H4 (cell line): ENCODE results near the gene TATDN2. TPM values are rescaled to one million over a fixed set of nuclear protein-coding genes. Genes with fewer than 3 reads are reported as not detected.

Source experiments
- DNase-seq: peaks from one replicate; pipeline ENCODE4 v3.0.0-alpha.2; 2015; ENCODE audit warnings: low spot score
- total RNA-seq: library from RNA; depleted of rRNA; stranded (reverse); fragments of >200 nt; shearing (Covaris generic); gene quantifications from 2 replicates; pipeline ENCODE4 v1.2.3, GENCODE V29; 2014; rRNA removed

The TATDN2 gene
- total RNA-seq, 1 experiment from 2014 or later: 9.7 TPM

DNA sequence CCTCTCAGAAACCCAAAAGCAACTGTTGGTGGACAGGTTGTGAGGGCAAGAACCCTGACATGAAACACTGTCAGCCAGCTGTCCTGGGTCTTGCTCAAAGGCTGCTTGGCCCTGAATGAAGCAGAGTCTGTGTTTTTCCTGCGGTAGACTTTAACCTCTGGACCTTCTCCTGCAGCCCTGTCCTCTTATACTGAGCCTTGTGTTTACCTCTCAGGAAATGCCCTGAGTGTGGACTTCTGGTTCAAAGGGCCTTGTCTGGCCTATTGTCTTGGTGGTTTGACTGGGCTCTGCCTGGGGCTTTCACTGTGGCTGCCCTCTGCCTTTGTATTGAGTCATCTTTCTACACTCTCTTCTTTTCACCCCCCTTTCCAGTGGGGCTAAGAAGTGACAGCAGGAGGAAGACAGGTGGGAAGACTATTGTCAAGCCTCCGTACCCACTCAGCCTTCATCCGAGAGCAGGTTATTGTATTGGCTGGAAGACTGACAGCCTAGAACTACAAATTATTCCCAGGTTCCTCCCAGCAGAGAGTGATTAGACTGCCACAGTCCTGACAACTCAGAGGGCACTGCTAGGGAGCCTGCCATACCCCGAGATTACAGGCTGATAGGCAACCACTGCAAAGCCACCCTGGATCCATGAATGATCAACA is 69.2 kb downstream of the TATDN2 start:
- DNase-seq: no peak

DNA sequence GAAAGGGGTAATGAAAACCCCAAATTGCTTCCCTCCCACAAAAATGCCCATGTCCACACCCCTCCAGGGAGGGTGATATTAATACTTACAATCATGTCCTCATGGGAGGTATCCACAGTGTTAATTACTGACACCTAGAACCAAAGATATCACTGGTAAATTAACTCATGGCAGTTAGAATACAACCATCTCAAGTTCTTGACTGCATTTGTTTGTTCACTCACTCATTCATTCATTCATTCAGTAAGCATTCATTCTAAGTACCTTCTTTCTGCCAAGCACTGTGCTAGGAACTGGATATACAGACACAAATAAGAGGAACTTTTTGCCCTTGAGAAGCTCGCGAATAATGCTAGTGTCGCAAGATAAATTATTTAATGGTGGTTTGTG is 69.7 kb downstream of the TATDN2 start:
- DNase-seq: no peak

DNA sequence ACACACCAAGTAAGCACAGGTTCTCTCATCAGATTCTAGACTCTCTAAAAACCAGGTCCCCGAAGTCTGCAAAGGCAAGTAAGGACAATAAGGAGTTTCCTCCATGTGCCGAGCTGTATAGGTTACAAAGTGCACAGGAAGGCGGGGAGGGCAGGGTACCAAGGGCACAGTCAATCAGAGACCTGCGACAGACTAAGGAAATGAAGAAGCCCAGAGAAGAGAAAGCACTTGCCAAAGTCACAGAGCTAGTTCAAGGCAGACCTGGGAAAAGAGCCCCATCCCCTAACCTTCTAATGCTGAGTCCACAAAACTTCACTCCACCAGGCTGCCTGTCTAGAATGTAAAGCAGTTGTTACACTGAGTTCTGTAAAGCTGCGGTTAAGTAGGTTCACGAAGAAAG is 71.0 kb downstream of the TATDN2 start:
- no peak for DNase-seq

- DNase-seq: no peak
Measured at GRCh38 chr3:10319804-10320203, 71.5 kb downstream of the TATDN2 start.

DNA sequence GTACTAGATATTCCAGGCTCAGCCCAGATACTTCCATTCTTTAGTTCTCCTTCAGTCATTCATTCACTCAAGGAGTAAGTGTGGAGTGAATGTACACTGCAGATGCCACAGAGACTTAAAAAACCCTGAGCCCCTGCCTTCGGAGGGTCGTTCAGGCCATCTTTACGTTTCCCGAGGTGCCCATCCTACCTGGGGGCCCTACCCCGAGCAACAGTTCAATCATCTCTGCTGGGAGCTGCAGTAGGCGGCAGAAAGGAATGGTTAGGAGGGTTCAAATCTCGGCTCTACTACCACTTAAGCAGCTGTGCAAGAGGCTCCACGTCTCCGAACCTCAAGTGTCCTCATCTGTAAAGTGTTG is 72.0 kb downstream of the TATDN2 start:
- no peak for DNase-seq

DNA sequence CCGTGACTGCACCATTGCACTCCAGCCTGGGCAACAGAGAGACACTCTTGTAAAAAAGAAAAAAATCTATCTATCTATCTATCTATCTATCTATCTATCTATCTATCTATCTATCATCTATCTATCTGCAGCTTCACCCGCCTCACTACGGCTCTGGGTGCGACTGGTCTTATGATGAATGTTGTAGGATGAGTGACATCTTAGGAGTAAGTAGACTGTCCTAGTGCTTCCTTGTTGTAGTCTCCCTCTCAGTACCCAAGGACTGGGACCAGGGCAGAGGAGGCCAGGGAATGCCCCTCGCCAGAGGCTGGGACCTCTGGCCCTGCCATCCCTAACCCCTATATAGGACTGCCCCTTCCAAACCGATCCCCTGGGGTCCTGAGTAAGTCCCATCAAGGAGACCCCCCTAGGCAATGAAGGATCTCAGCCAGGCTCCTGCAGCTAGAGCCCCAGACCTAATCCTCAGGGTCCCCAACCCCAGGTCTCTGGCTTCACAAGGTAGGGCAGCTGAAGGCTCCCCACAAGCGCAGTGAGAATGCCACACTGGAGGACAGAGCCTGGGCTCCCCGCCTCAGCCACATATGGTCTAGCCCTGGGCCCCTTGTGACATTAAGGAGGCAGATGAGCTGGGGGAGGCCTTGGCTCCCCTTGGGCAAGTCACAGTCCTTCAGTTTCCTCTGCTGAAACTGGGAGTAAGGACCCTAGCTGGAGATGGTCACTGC is 73.5 kb downstream of the TATDN2 start:
- DNase-seq: no peak

- no peak for DNase-seq
Measured at GRCh38 chr3:10322352-10322710, 74.1 kb downstream of the TATDN2 start.

- DNase-seq: no peak
Measured at GRCh38 chr3:10327592-10327991, 79.3 kb downstream of the TATDN2 start.

DNA sequence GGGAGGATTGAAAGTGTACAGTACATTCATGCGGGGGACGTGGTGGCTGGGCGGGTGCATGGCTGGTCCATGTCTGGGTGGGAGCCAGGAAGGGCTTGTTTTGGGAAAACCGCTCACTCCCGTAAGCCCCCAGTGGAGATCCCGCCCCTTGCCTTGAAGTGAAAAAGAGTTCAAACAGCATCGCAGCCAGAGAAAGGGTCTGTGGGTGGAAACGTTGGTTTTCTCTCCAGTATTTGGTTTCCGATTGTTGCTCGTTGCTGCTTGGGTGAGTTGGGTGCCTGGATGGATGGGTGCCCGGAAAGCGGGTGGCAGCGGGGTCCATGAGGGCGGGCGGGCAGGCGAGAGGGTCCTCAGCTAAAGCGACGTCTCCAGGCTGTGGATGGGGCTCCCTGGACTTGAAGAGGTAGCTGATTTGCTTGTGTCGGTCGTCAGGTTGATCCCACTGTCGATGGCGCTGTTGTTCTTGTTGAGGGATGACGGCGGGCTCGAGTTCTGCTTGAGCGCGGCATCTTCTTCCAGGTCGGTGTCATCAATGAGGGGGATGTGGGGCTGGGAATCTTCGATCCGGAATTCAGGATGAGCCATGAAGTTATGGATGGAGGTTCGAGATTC is 80.3 kb downstream of the TATDN2 start:
- no peak for DNase-seq

DNA sequence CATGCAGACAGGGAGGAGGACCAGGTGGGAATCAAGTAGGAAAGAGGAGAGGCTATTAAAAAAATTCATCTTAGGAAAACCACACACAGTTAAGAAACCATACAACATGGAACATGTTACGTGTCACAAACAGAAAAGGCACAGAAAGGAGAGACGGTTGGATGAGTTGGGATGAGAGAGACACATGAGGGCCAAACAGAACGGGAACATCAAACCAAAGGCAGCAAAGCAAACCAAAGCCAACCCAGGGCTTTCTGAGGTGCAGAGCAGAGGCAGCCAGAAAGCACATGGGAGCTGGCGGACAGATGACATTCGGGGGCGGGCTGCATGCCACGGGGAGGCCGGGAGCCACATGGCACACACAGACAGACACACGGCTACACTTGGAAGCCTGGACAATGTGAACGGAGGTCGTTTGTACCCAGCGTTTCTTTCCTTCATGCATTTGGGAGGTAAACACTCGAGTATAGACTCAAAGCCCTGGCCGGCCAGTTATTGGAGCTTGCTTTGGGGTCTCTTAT is 81.3 kb downstream of the TATDN2 start:
- no peak for DNase-seq

DNA sequence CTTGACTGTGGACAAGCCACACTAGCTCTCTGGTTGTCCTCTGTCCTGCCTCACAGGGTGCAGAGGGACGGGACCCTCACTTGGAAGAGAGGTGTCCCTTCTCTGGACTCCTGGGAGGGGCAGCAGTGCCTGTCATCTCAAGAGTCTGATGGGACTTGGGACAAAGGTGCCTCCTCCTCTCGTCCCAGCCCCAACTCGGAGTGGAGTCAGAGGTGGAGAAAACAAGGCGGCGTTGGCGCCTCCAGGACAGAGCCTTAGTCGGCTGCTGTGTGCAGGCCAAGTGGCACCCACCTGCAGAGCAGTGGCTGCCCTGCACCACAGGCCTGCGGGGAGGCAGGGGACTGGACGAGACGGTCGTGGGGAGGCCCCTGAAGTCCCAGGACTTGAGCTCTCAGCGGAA is 82.1 kb downstream of the TATDN2 start:
- DNase-seq: no peak

Other genes with a start within 250 kb of the TATDN2 start
- 28.4 and 29.6 TPM in 2 replicates for gene FANCD2, start 222.0 kb upstream of the TATDN2 start, total RNA-seq
- not detected in 2 replicates for gene FANCD2OS, start 140.2 kb upstream of the TATDN2 start, total RNA-seq
- 121 and 179 TPM in 2 replicates for gene BRK1, start 132.8 kb upstream of the TATDN2 start, total RNA-seq
- 21.3 and 22.6 TPM in 2 replicates for gene VHL, start 106.7 kb upstream of the TATDN2 start, total RNA-seq
- 1.1 and 1.3 TPM in 2 replicates for gene IRAK2, start 83.5 kb upstream of the TATDN2 start, total RNA-seq
- not detected in 2 replicates for gene GHRL, start 44.5 kb downstream of the TATDN2 start, total RNA-seq
- gene SEC13, start 72.7 kb downstream of the TATDN2 start, total RNA-seq: 176 and 203 TPM in 2 replicates